ENCODE data around the gene ARHGAP31.

DNA sequence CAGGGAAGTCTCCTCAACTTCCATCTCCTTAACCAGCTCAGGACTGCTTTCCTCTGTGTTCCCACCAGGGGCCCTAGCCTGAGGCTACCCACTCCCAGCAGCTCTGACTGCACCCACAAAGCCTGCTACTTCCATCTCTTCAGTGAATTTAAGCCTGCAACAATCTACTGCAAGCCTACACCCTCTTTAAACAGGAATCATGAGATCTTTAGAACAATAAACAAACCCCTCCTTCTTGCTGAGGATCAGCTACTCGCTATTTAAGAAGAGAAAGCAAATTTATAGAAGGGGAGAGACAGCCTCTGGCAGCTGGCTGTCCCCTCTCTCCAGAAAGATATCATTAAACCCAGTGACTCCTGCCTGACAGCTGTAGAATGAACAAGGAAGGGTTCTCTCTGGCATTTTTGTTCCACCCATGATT is 51.9 kb downstream of the ARHGAP31 start:
- TF ChIP-seq, protein P1, sequence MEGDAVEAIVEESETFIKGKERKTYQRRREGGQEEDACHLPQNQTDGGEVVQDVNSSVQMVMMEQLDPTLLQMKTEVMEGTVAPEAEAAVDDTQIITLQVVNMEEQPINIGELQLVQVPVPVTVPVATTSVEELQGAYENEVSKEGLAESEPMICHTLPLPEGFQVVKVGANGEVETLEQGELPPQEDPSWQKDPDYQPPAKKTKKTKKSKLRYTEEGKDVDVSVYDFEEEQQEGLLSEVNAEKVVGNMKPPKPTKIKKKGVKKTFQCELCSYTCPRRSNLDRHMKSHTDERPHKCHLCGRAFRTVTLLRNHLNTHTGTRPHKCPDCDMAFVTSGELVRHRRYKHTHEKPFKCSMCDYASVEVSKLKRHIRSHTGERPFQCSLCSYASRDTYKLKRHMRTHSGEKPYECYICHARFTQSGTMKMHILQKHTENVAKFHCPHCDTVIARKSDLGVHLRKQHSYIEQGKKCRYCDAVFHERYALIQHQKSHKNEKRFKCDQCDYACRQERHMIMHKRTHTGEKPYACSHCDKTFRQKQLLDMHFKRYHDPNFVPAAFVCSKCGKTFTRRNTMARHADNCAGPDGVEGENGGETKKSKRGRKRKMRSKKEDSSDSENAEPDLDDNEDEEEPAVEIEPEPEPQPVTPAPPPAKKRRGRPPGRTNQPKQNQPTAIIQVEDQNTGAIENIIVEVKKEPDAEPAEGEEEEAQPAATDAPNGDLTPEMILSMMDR (IDR thresholded peaks at IDR 0.05; ENCODE audit: insufficient read depth, low read length, poor library complexity, severe bottlenecking) = no peak
- no peak for TF ChIP-seq EZH2phosphoT487 (conservative IDR thresholded peaks at IDR 0.05; ENCODE audit: low read length)

Data from SU-DHL-6 (cell line).